B cell (primary cell): Measurements from ENCODE around the gene CISD1. TPM values are rescaled to one million over a fixed set of nuclear protein-coding genes. Genes with fewer than 3 reads are reported as not detected.

ENCODE experiments used
- ATAC-seq: fragments of 200-7000 bp; cut with Tn5 transposase; one replicate; pipeline ENCODE4 v1.10.0; 2021; ENCODE audit warnings: low read depth, mild to moderate bottlenecking, moderate number of reproducible peaks, moderate library complexity
- CTCF ChIA-PET: fragments of 350-600 bp; sonication (Branson Sonifier 250); formaldehyde crosslinking; loops from one replicate; lab custom pipeline; 2021; ENCODE audit warnings: antibody characterized with exemption, inconsistent platforms; lab: Charles Lee
- POLR2A ChIA-PET: fragments of 350-600 bp; sonication (Branson Sonifier 250); formaldehyde crosslinking; loops from one replicate; lab custom pipeline; 2021; ENCODE audit warnings: antibody characterized with exemption; lab: Charles Lee
- DNase-seq: peaks from one replicate; pipeline ENCODE4 v3.0.0; 2013
- H2AFZ ChIP-seq: 2 replicates; pipeline ENCODE4 v1.6.1; 2012; ENCODE audit warnings: mild to moderate bottlenecking, low read depth, low read length; ENCODE audit not compliant: insufficient read depth, poor library complexity, severe bottlenecking
- H3K27ac ChIP-seq, 2 donors: 1 replicate in 1 of 2; 2 replicates in 1 of 2; pipeline ENCODE4 v1.5.1; 2012 to 2013; ENCODE audit warnings: low read length in 2 of 2, mild to moderate bottlenecking in 2 of 2, moderate library complexity in 1 of 2
- H3K27me3 ChIP-seq, 4 experiments: fragments of 200-600 bp in 1 of 4; sonication (generic) in 1 of 4; replicated peaks in 1 of 4; 1 replicate in 2 of 4; 2 replicates in 2 of 4; pipeline versions ENCODE4 v1.6.1 to v1.7.0; 2013 to 2016; ENCODE audit warnings: low read length in 3 of 4, mild to moderate bottlenecking in 2 of 4, mixed read lengths in 1 of 4, moderate library complexity in 1 of 4; ENCODE audit not compliant: insufficient read depth in 4 of 4, control insufficient read depth in 3 of 4; ENCODE audit errors: control extremely low read depth in 1 of 4
- H3K36me3 ChIP-seq, 2 experiments: replicated peaks in 1 of 2; 1 replicate in 1 of 2; 2 replicates in 1 of 2; pipeline versions ENCODE4 v1.6.1 to v1.7.1; 2013; ENCODE audit warnings: low read length in 1 of 2; ENCODE audit not compliant: insufficient read depth in 2 of 2, control insufficient read depth in 1 of 2; ENCODE audit errors: control extremely low read depth in 1 of 2, extremely low read depth in 1 of 2
- H3K4me1 ChIP-seq, 2 donors: fragments of 200-600 bp in 1 of 2; sonication (generic) in 1 of 2; 1 replicate in 1 of 2; 2 replicates in 1 of 2; pipeline versions ENCODE4 v1.5.1 to v1.6.1; 2013 to 2017; ENCODE audit warnings: low read length in 2 of 2; ENCODE audit not compliant: control insufficient read depth in 2 of 2, insufficient read depth in 2 of 2
- H3K4me2 ChIP-seq: replicated peaks from 2 replicates; pipeline ENCODE3; 2012; ENCODE audit warnings: mild to moderate bottlenecking, low read depth, low read length; ENCODE audit not compliant: poor library complexity, severe bottlenecking
- H3K4me3 ChIP-seq, 5 experiments: fragments of 200-600 bp in 1 of 5; sonication (generic) in 1 of 5; 1 replicate in 3 of 5; 2 replicates in 2 of 5; pipeline versions ENCODE4 v1.5.1 to v1.7.0; 2011 to 2016; ENCODE audit warnings: low read length in 4 of 5, mild to moderate bottlenecking in 4 of 5, low read depth in 2 of 5, control low read depth in 1 of 5, moderate library complexity in 1 of 5; ENCODE audit not compliant: insufficient read depth in 1 of 5; ENCODE audit errors: control extremely low read depth in 1 of 5, extremely low read depth in 1 of 5
- H3K79me2 ChIP-seq: fragments of 200-600 bp; sonication (generic); one replicate; pipeline ENCODE4 v1.6.0; 2016; ENCODE audit warnings: low read length; ENCODE audit not compliant: control insufficient read depth, insufficient read depth
- H3K9ac ChIP-seq: fragments of 200-600 bp; sonication (generic); 2 replicates; pipeline ENCODE4 v1.6.1; 2017; ENCODE audit warnings: mild to moderate bottlenecking, low read length, moderate library complexity
- H3K9me3 ChIP-seq, 3 donors: one replicate each; pipeline versions ENCODE4 v1.6.1 to v1.7.1; 2013; ENCODE audit warnings: low read length in 2 of 3; ENCODE audit not compliant: control insufficient read depth in 2 of 3, insufficient read depth in 1 of 3; ENCODE audit errors: control extremely low read depth in 1 of 3
- H4K20me1 ChIP-seq: 2 replicates; pipeline ENCODE4 v1.6.0; 2012; ENCODE audit warnings: mild to moderate bottlenecking, low read length; ENCODE audit not compliant: insufficient read depth, control insufficient read depth, poor library complexity, severe bottlenecking
- H3K27ac Mint-ChIP-seq: one replicate; pipeline ENCODE4 v1.8.0; 2021; ENCODE audit warnings: mixed read lengths
- H3K27me3 Mint-ChIP-seq: one replicate; pipeline ENCODE4 v1.8.0; 2021; ENCODE audit warnings: mixed read lengths
- H3K4me1 Mint-ChIP-seq: one replicate; pipeline ENCODE4 v1.8.0; 2021; ENCODE audit warnings: mixed read lengths
- H3K4me3 Mint-ChIP-seq: one replicate; pipeline ENCODE4 v1.8.0; 2021; ENCODE audit warnings: mixed read lengths
- H3K9me3 Mint-ChIP-seq: one replicate; pipeline ENCODE4 v1.8.0; 2022; ENCODE audit warnings: mixed read lengths; ENCODE audit not compliant: insufficient read depth
- EZH2 ChIP-seq: IDR thresholded peaks from 2 replicates; pipeline ENCODE4 v1.6.1; 2012; ENCODE audit warnings: borderline replicate concordance, low read depth, mild to moderate bottlenecking, moderate library complexity, low read length; ENCODE audit not compliant: insufficient read depth, poor library complexity, severe bottlenecking
- WGBS: methylation state at CpG from one replicate; pipeline ENCODE4 v1.1.5; 2013; ENCODE audit warnings: missing lambda C conversion rate; ENCODE audit not compliant: insufficient coverage; 5-methylcytosine and 5-hydroxymethylcytosine counted together
- intact Hi-C: fragments of 100-400 bp; cut with micrococcal nuclease; formaldehyde crosslinking; loops from one replicate; pipeline ENCODE4 v1.10.0; 2022
- polyA plus RNA-seq: library from polyadenylated mRNA; depleted of rRNA; stranded (reverse); fragments of >200 nt; gene quantifications from 2 replicates; pipeline ENCODE4 v1.2.3, GENCODE V29; 2012
- total RNA-seq, 2 donors: library from RNA; stranded (reverse); fragments of 120-200 nt in 1 of 2; gene quantifications; 1 replicate in 1 of 2; 2 replicates in 1 of 2; pipeline versions ENCODE4 v1.2.3 to v1.2.4, GENCODE V29; 2013 to 2022
- TF ChIP-seq, protein P1 (sequence below): fragments of 200-600 bp; IDR thresholded peaks from one replicate; pipeline ENCODE4 v1.8.0; 2022; ENCODE audit warnings: antibody characterized with exemption, mild to moderate bottlenecking

Gene CISD1
- total and polyA plus RNA-seq, 2 donors (not counting 1 experiment from before 2014, with no cell fraction given) = 6.6 to 7.3 TPM

DNA sequence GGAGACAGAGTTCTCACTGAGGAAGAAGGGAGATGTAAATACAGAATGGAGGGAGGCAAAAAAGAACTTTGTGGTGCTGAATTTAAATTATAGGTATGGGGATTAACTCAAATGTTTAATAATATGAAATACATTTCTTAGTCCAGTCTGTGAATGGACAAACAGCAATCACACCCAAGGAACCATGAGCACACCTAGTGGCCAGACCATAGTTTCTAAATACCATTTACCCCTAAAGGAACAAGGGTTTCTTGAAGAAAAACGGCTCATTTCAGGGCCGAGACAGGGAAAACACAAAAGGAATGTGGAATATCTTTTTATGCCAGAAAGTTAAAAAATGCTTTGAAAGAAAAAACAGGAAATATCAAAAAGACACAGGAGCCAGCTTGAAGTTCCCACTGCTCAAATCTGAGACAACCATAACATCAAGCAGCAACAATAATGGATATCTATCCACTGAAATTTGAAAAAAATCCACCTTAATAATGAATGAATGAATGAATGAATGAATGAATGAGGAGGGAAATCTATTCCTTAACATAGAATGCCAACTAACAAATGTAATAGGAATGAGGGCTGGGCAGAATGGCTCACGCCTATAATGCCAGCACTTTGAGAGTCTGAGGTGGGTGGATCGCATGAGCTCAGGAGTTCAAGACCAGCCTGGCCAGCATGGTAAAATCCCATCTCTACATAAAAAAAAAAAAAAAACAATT, 9.8 kb upstream of the CISD1 start:
- H3K27ac ChIP-seq = no peak overlapping the region
- peaks cover 0 to 6% of the 10 kb centered on the region in 2 donors for H3K4me1 ChIP-seq
- ChIA-PET POLR2A (no interaction called here), CTCF (no interaction called here)
- TF ChIP-seq, protein P1, sequence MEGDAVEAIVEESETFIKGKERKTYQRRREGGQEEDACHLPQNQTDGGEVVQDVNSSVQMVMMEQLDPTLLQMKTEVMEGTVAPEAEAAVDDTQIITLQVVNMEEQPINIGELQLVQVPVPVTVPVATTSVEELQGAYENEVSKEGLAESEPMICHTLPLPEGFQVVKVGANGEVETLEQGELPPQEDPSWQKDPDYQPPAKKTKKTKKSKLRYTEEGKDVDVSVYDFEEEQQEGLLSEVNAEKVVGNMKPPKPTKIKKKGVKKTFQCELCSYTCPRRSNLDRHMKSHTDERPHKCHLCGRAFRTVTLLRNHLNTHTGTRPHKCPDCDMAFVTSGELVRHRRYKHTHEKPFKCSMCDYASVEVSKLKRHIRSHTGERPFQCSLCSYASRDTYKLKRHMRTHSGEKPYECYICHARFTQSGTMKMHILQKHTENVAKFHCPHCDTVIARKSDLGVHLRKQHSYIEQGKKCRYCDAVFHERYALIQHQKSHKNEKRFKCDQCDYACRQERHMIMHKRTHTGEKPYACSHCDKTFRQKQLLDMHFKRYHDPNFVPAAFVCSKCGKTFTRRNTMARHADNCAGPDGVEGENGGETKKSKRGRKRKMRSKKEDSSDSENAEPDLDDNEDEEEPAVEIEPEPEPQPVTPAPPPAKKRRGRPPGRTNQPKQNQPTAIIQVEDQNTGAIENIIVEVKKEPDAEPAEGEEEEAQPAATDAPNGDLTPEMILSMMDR = no peak
- TF ChIP-seq EZH2 = no peak
- H2AFZ ChIP-seq = no peak overlapping the region
- no peak overlapping the region for H3K27ac Mint-ChIP-seq
- intact Hi-C loops = no loop called here
- peaks cover 1 to 7% of the 10 kb centered on the region in 2 experiments for H3K36me3 ChIP-seq
- ATAC-seq (no peak), DNase-seq (no peak)
- no peak overlapping the region for H3K4me2 ChIP-seq
- peaks cover 96% of the 10 kb centered on the region for H3K79me2 ChIP-seq
- peaks cover under 1% of the 10 kb centered on the region for H3K9me3 Mint-ChIP-seq
- H3K4me1 Mint-ChIP-seq = peaks cover 37% of the 10 kb centered on the region
- no CpG with 5 or more reads among the region's 4 CpGs for WGBS
- peaks cover 55% of the 10 kb centered on the region for H4K20me1 ChIP-seq
- no peak overlapping the region for H3K4me3 Mint-ChIP-seq
- H3K4me3 ChIP-seq = no peak overlapping the region
- no peak overlapping the region for H3K9ac ChIP-seq
- H3K27me3 Mint-ChIP-seq = no peaks in the 10 kb centered on the region
- no peaks in the 10 kb centered on the region for H3K27me3 ChIP-seq
- H3K9me3 ChIP-seq = peaks cover 0 to 2% (median 0%) of the 10 kb centered on the region in 3 donors

DNA sequence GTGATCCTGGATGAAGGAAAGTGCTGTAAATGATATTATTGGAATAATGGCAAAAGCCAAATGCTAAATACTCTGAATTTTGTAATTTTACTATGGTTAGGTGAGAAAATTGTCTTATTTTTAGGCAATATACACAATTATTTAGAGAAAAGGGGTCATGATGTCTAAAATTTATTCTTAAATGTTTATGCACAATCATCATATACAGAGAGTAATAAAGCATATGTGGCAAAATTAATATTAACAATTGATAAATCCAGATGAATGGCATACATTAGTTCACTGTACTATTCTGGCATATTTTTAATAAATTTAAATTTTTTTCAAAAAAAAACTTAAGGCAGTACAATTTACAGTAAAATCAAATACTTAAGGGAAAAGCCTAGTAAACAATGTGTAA, 8.6 kb upstream of the CISD1 start:
- ChIA-PET CTCF (no interaction called here), POLR2A (no interaction called here)
- Mint-ChIP-seq H3K9me3 (no peaks in the 10 kb centered on the region), H3K4me1 (peaks cover 45% of the 10 kb centered on the region), H3K4me3 (no peak overlapping the region), H3K27ac (no peak overlapping the region), H3K27me3 (no peaks in the 10 kb centered on the region)
- TF ChIP-seq, protein P1 = no peak
- TF ChIP-seq EZH2 = no peak
- H4K20me1 ChIP-seq = peaks cover 54% of the 10 kb centered on the region
- ATAC-seq (no peak), DNase-seq (no peak)
- no peak overlapping the region for H3K9ac ChIP-seq
- H3K27me3 ChIP-seq = no peaks in the 10 kb centered on the region
- peaks cover 0 to 18% of the 10 kb centered on the region in 2 donors for H3K4me1 ChIP-seq
- H2AFZ ChIP-seq = no peak overlapping the region
- intact Hi-C loops = loop anchor here (10.0 kb wide), 1 partner anchor 1974 kb away; no protein-coding TSS in a partner anchor
- H3K27ac ChIP-seq = no peak overlapping the region
- H3K4me3 ChIP-seq = no peak overlapping the region
- H3K79me2 ChIP-seq = peaks cover 96% of the 10 kb centered on the region
- no peaks in the 10 kb centered on the region for H3K9me3 ChIP-seq
- peaks cover 1 to 7% of the 10 kb centered on the region in 2 experiments for H3K36me3 ChIP-seq
- H3K4me2 ChIP-seq = no peak overlapping the region
